Effector CD8-positive, alpha-beta T cell (primary cell): ENCODE measurements around the gene CMTM8.
"Not testable (repeated sequence)": the region's sequence is repeated elsewhere in the genome, so short reads cannot be mapped to it uniquely, and the experiment has no call there.

ENCODE experiments used
- DNase-seq: peaks from one replicate; lab custom pipeline; 2025; lab: John Stamatoyannopoulos, UW
- total RNA-seq, 4 experiments: gene quantifications; one replicate each; lab custom pipeline; 2026; lab: John Stamatoyannopoulos, UW

The CMTM8 gene
- 0.10 to 4.0 (median 1.6) reads per million in 4 experiments for total RNA-seq

- DNase-seq: peak; percentile 28
These were observed at the start of gene CMTM8 for GRCh38 chr3:32238453-32239306. CMTM8 (plus strand) TSS chr3:32238680; CDS start chr3:32238973, 293 bp downstream.

- DNase-seq: no peak
These were observed 48.8 kb upstream of the CMTM8 start for GRCh38 chr3:32189693-32190092.

GRCh38 chr3:32190556-32190955, 47.9 kb upstream of the CMTM8 start:
- DNase-seq: not testable (repeated sequence)

GRCh38 chr3:32193101-32193500, 45.4 kb upstream of the CMTM8 start:
- no peak for DNase-seq

- no peak for DNase-seq
These were observed 43.8 kb upstream of the CMTM8 start for GRCh38 chr3:32194653-32195052.

- DNase-seq: no peak
These were observed 42.4 kb upstream of the CMTM8 start for GRCh38 chr3:32195995-32196540.

GRCh38 chr3:32197991-32198390, 40.5 kb upstream of the CMTM8 start:
- DNase-seq: no peak

- DNase-seq: no peak
These were observed 39.8 kb upstream of the CMTM8 start for GRCh38 chr3:32198714-32199113.

- no peak for DNase-seq
These were observed 38.0 kb upstream of the CMTM8 start for GRCh38 chr3:32200490-32200889.

GRCh38 chr3:32200992-32201758, 37.3 kb upstream of the CMTM8 start:
- no peak for DNase-seq

GRCh38 chr3:32202496-32202895, 36.0 kb upstream of the CMTM8 start:
- DNase-seq: no peak

GRCh38 chr3:32203854-32204253, 34.6 kb upstream of the CMTM8 start:
- no peak for DNase-seq

GRCh38 chr3:32208447-32208846, 30.0 kb upstream of the CMTM8 start:
- no peak for DNase-seq

GRCh38 chr3:32215185-32215584, 23.3 kb upstream of the CMTM8 start:
- DNase-seq: no peak

- no peak for DNase-seq
These were observed 22.2 kb upstream of the CMTM8 start for GRCh38 chr3:32216172-32216783.

GRCh38 chr3:32217339-32217738, 21.1 kb upstream of the CMTM8 start:
- DNase-seq: no peak

GRCh38 chr3:32219537-32219936, 18.9 kb upstream of the CMTM8 start:
- DNase-seq: no peak

- DNase-seq: no peak
These were observed 18.5 kb upstream of the CMTM8 start for GRCh38 chr3:32220006-32220405.

GRCh38 chr3:32222950-32223349, 15.5 kb upstream of the CMTM8 start:
- no peak for DNase-seq

- DNase-seq: no peak
These were observed 14.4 kb upstream of the CMTM8 start for GRCh38 chr3:32224016-32224516.

GRCh38 chr3:32226875-32227500, 11.5 kb upstream of the CMTM8 start:
- DNase-seq: no peak

- DNase-seq: not testable (repeated sequence)
These were observed 9.7 kb upstream of the CMTM8 start for GRCh38 chr3:32228743-32229142.
